Karpas-422 (cell line): ENCODE results near the gene NADK. TPM values are rescaled to one million over a fixed set of nuclear protein-coding genes. Genes with fewer than 3 reads are reported as not detected.

Source experiments
- DNase-seq: peaks from one replicate; pipeline ENCODE4 v3.0.0-alpha.2; 2015
- H2AFZ ChIP-seq: fragments of 200-600 bp; sonication (generic); 2 replicates; pipeline ENCODE4 v1.6.1; 2014; ENCODE audit warnings: antibody characterized with exemption, low read length, mixed read lengths
- H3K27ac ChIP-seq: fragments of 200-600 bp; sonication (generic); 2 replicates; pipeline ENCODE4 v1.5.1; 2014; ENCODE audit warnings: mild to moderate bottlenecking, low read length, moderate library complexity
- H3K27me3 ChIP-seq: fragments of 200-600 bp; sonication (generic); 2 replicates; pipeline ENCODE4 v1.6.1; 2014; ENCODE audit warnings: low read length, mixed read lengths
- H3K36me3 ChIP-seq: fragments of 200-600 bp; sonication (generic); 2 replicates; pipeline ENCODE4 v1.6.1; 2014; ENCODE audit warnings: low read length, mixed read lengths; ENCODE audit not compliant: insufficient read depth
- H3K4me1 ChIP-seq: fragments of 200-600 bp; sonication (generic); 2 replicates; pipeline ENCODE4 v1.6.1; 2014; ENCODE audit warnings: mild to moderate bottlenecking, low read length, mixed read lengths
- H3K4me2 ChIP-seq: fragments of 200-600 bp; sonication (generic); 2 replicates; pipeline ENCODE4 v1.6.1; 2014; ENCODE audit warnings: low read length, low read depth, mild to moderate bottlenecking; ENCODE audit not compliant: poor library complexity, severe bottlenecking
- H3K4me3 ChIP-seq: fragments of 200-600 bp; sonication (generic); 2 replicates; pipeline ENCODE4 v1.5.1; 2014; ENCODE audit warnings: mild to moderate bottlenecking, antibody characterized with exemption, low read length, mixed read lengths
- H3K79me2 ChIP-seq: fragments of 200-600 bp; sonication (generic); 2 replicates; pipeline ENCODE4 v1.6.1; 2014; ENCODE audit warnings: mild to moderate bottlenecking, low read length, mixed read lengths
- H3K9ac ChIP-seq: fragments of 200-600 bp; sonication (generic); 2 replicates; pipeline ENCODE4 v1.6.0; 2014; ENCODE audit warnings: low read length
- H3K9me2 ChIP-seq: fragments of 200-600 bp; sonication (generic), shearing (Covaris generic); replicated peaks from 2 replicates; pipeline ENCODE4 v1.6.0; 2014; ENCODE audit warnings: mild to moderate bottlenecking, low read length, moderate library complexity; ENCODE audit not compliant: insufficient read depth
- H3K9me3 ChIP-seq: fragments of 300-700, 200-600 bp; sonication (generic); 2 replicates; pipeline ENCODE4 v1.6.1; 2014; ENCODE audit warnings: low read length, mixed read lengths
- H4K20me1 ChIP-seq: fragments of 200-600 bp; sonication (generic); 2 replicates; pipeline ENCODE4 v1.6.1; 2014; ENCODE audit warnings: mild to moderate bottlenecking, antibody characterized with exemption, low read length, low read depth; ENCODE audit not compliant: insufficient read depth
- total RNA-seq: library from RNA; depleted of rRNA; stranded (reverse); fragments of >200 nt; shearing (Covaris generic); gene quantifications from 2 replicates; pipeline ENCODE4 v1.2.3, GENCODE V29; 2014; ENCODE audit warnings: low replicate concordance

Gene NADK
- total RNA-seq, 1 experiment from 2014 or later: 44.3 TPM

DNA sequence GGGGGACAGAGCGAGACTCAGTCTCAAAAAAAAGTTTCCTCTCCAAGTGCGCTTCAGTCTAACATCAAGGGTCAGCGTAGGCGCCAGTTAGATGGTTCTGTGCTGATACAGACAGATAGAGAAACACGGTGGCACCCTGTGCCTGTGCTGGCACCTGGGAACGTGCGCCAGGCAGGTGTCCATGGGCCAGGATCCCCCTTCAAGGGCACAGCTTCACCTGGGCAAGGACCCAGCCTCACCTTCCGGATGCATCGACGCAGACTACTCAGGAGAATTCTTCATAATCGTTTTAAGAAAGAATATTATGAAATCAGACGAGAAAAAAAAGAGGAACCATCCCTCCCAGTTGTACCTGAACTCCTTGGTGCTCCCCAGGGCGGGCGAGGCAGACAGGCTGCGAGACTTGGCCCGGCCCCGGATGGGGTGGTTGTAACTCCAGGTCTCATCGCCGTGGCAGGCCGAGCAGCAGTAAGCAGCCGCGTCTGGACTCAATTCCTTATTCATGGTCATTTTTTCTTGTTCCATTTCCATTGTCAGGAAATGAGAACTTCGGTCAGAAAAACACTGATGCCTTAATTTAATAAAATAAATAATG is 13.3 kb downstream of the NADK start:
- peaks cover 3% of the 10 kb centered on the region; the same call in 1 of the 2 replicates for H3K4me1 ChIP-seq
- H3K9me2 ChIP-seq: no peaks in the 10 kb centered on the region
- H3K9ac ChIP-seq: no peak overlapping the region
- H3K4me2 ChIP-seq: no peak overlapping the region
- H2AFZ ChIP-seq: no peak overlapping the region
- H4K20me1 ChIP-seq: peaks cover 62% of the 10 kb centered on the region
- H3K27ac ChIP-seq: no peak overlapping the region
- no peak for DNase-seq
- no peak overlapping the region for H3K4me3 ChIP-seq
- H3K36me3 ChIP-seq: peaks cover 51% of the 10 kb centered on the region
- no peaks in the 10 kb centered on the region for H3K27me3 ChIP-seq
- H3K79me2 ChIP-seq: peaks cover 74% of the 10 kb centered on the region
- H3K9me3 ChIP-seq: no peaks in the 10 kb centered on the region

GRCh38 chr1:1763657-1764621 is 14.3 kb downstream of the NADK start:
- H3K9ac ChIP-seq: no peak overlapping the region
- no peaks in the 10 kb centered on the region for H3K9me2 ChIP-seq
- no peaks in the 10 kb centered on the region for H3K9me3 ChIP-seq
- no peaks in the 10 kb centered on the region for H3K27me3 ChIP-seq
- H3K4me2 ChIP-seq: no peak overlapping the region
- no peak overlapping the region for H2AFZ ChIP-seq
- H3K27ac ChIP-seq: no peak overlapping the region
- peaks cover 64% of the 10 kb centered on the region for H3K79me2 ChIP-seq
- DNase-seq: no peak
- no peak overlapping the region for H3K4me3 ChIP-seq
- H4K20me1 ChIP-seq: peaks cover 65% of the 10 kb centered on the region
- peaks cover 3% of the 10 kb centered on the region; the same call in 1 of the 2 replicates for H3K4me1 ChIP-seq
- H3K36me3 ChIP-seq: peaks cover 45% of the 10 kb centered on the region

GRCh38 chr1:1761504-1762376 is 16.5 kb downstream of the NADK start:
- no peak for DNase-seq
- Histone ChIP-seq H3K79me2 (peaks cover 42% of the 10 kb centered on the region), H3K4me1 (peaks cover 3% of the 10 kb centered on the region; the same call in 1 of the 2 replicates), H3K9me3 (no peaks in the 10 kb centered on the region), H3K9me2 (no peaks in the 10 kb centered on the region), H3K4me2 (no peak overlapping the region), H3K27me3 (no peaks in the 10 kb centered on the region), H2AFZ (no peak overlapping the region), H3K27ac (no peak overlapping the region), H3K9ac (no peak overlapping the region), H3K4me3 (no peak overlapping the region), H4K20me1 (peaks cover 56% of the 10 kb centered on the region), H3K36me3 (peaks cover 29% of the 10 kb centered on the region)

DNA sequence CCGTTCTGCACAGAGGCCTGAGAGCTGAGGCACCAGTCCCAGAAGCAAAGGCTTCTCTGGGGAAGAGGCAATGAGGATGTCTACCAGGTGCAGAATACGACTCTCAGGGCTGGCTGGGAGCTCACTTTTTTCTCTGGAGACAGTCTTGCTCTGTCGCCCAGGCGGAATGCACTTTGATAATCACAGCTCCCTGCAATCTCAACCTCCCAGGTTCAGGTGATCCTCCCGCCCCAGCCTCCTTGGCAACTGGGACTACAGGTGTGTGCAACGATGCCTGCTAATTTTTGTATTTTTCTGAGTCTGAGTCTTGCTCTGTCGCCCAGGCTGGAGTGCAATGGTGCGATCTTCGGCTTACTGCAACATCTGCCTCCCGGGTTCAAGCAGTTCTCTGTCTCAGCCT is 17.6 kb downstream of the NADK start:
- H3K27ac ChIP-seq: no peak overlapping the region

DNA sequence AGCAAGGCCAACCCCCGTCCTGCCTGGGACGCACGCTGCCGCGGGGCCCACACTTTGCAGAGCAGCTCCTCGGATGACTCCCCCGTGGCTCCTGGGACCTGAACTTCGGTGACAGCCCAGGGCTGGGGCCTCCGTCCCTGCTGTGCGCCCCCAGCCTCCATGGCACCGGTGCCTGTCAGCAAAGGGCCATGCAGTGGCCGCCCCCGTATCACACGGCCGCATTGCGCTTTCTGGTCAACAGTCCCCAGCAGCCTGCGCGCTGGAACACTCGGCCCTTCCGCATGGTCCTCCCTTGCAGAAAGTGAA is 18.0 kb downstream of the NADK start:
- Histone ChIP-seq H3K4me2 (no peak overlapping the region), H3K36me3 (peaks cover 30% of the 10 kb centered on the region), H3K4me3 (no peak overlapping the region), H3K27ac (no peak overlapping the region), H3K9me2 (no peaks in the 10 kb centered on the region), H3K9me3 (no peaks in the 10 kb centered on the region), H3K4me1 (peaks cover 3% of the 10 kb centered on the region; the same call in 1 of the 2 replicates), H3K9ac (no peak overlapping the region), H2AFZ (no peak overlapping the region), H4K20me1 (peaks cover 59% of the 10 kb centered on the region), H3K27me3 (no peaks in the 10 kb centered on the region), H3K79me2 (peaks cover 29% of the 10 kb centered on the region)
- DNase-seq: no peak

More for the DNA sequence above, 17.6 kb downstream of the NADK start:
- H3K9ac ChIP-seq: no peak overlapping the region
- peaks cover 33% of the 10 kb centered on the region for H3K79me2 ChIP-seq
- H4K20me1 ChIP-seq: peaks cover 59% of the 10 kb centered on the region
- no peak overlapping the region for H3K4me2 ChIP-seq
- peaks cover 30% of the 10 kb centered on the region for H3K36me3 ChIP-seq
- no peaks in the 10 kb centered on the region for H3K9me3 ChIP-seq
- H3K27me3 ChIP-seq: no peaks in the 10 kb centered on the region
- H2AFZ ChIP-seq: no peak overlapping the region
- peak; percentile 51 for DNase-seq
- no peaks in the 10 kb centered on the region for H3K9me2 ChIP-seq
- peaks cover 3% of the 10 kb centered on the region; the same call in 1 of the 2 replicates for H3K4me1 ChIP-seq
- H3K4me3 ChIP-seq: no peak overlapping the region

DNA sequence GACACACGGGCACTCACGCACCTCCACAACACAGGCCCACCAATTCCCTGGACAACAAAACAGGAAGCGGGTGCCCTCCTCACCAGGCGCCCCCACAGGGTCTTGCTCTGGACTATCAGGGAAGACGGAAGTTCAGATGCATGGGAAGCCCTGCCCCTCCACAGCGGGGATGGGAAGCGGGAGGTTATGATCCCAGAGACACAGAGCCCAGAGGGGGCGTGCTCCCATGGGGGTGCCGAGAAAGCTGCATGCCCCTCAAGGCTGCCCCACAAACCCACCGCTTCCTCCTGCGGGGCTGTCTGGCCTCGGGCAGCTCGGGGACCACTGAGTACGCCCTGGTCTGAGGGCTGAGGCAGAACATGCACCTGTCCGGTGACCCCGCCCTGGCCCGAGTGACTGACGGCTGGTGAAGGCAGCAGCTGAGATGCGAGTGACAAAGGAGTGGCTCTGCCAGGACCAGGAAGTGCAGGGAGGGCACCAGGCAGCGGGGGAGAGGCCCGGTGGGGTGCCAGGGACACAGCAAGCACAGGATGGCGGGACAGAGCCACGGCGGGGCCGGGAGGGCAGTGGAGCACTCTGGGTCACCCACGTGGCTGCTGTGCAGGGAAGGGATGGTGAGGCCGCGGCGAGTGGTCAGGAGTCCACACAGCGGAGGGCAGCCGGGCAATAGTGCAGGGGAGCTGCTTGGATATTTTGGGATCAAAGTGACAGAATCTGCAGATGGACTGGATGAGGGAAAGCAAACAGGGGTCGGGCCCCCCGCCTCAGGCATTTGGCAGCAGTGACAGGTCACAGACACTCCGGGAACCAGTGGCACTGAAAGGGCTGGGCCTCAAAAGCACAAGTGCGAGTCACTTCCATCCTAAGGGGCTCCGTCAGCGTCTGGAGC is 18.6 kb downstream of the NADK start:
- no peak overlapping the region for H3K4me2 ChIP-seq
- no peak overlapping the region for H2AFZ ChIP-seq
- H3K9me2 ChIP-seq: no peaks in the 10 kb centered on the region
- peaks cover 25% of the 10 kb centered on the region for H3K36me3 ChIP-seq
- peaks cover 3% of the 10 kb centered on the region; the same call in 1 of the 2 replicates for H3K4me1 ChIP-seq
- no peak for DNase-seq
- H3K9ac ChIP-seq: no peak overlapping the region
- no peak overlapping the region for H3K27ac ChIP-seq
- H3K79me2 ChIP-seq: peaks cover 23% of the 10 kb centered on the region
- no peak overlapping the region for H3K4me3 ChIP-seq
- H3K9me3 ChIP-seq: no peaks in the 10 kb centered on the region
- peaks cover 55% of the 10 kb centered on the region; the same call in 1 of the 2 replicates for H4K20me1 ChIP-seq
- H3K27me3 ChIP-seq: no peaks in the 10 kb centered on the region

- Histone ChIP-seq H3K9ac (no peak overlapping the region), H3K4me3 (no peak overlapping the region), H3K9me2 (no peaks in the 10 kb centered on the region), H3K27ac (no peak overlapping the region), H3K9me3 (no peaks in the 10 kb centered on the region), H3K36me3 (peaks cover 24% of the 10 kb centered on the region), H3K79me2 (peaks cover 17% of the 10 kb centered on the region), H3K27me3 (no peaks in the 10 kb centered on the region), H2AFZ (no peak overlapping the region), H3K4me1 (peaks cover 3% of the 10 kb centered on the region; the same call in 1 of the 2 replicates), H4K20me1 (peaks cover 51% of the 10 kb centered on the region; the same call in 1 of the 2 replicates), H3K4me2 (no peak overlapping the region)
- no peak for DNase-seq
These were observed 19.4 kb downstream of the NADK start for GRCh38 chr1:1758692-1759455.
